Fibroblast of skin of right quadriceps (primary cell): ENCODE results near the gene RASSF9.

Experiments used
- DNase-seq: peaks from one replicate; pipeline ENCODE4 v3.0.0-alpha.2; 2013

Gene RASSF9

DNA sequence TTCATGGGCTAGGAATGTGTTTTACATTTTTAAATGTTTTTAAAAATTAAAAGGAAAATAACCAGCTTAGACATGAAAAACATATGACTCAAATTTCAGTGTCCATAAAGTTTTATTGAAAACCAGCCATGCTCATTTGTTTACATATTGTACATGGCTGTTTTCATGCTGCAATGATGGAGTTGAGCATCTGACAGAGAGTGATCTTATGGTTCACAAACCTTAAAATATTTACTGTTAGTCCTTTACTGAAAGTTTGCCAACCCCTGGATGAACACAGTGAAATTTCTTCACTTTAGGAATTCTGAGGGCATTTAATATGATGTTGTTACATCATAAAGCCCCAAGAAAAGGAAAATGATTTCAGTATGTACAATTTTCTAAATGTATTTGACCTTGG lies 16.1 kb downstream of the RASSF9 start:
- peak; percentile 32 for DNase-seq

DNA sequence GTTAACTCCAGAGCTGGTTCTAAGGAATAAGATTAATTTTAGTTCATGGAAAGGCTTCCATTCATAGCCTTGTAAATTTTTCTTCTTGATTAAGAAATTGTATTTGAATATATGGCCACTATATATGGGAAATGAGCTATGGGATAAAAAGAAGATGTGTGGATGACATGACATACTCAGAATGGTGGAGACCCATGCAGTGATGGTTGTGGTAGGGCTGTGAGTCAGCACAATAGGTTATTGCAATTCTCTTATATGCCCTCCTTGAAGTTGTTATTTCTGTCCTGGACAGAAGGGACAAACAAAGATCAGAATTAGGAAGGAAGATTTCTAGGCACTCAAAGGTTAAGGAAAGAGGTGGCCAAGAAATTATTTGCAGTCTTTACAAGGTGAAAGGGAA lies 21.5 kb downstream of the RASSF9 start:
- DNase-seq, result peak; percentile 18

DNA sequence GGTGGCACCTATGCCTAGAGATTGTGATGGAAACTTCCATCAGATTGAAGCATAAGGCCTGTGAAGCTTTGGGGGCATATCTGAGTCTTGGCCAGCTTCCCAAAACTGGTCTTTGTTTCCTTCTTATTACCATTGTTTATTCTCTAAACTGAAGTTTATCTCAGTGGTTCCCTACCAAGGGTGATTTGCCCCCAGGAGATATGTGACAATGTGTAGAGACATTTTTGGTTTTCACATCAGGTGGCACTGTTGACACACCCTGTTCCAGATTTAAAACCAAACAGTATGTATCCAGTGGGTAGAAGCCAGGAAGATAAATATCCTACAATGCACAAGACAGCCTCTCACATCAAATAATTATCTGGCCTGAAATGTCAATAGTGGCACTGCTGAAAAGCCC lies 22.1 kb downstream of the RASSF9 start:
- no peak for DNase-seq

DNA sequence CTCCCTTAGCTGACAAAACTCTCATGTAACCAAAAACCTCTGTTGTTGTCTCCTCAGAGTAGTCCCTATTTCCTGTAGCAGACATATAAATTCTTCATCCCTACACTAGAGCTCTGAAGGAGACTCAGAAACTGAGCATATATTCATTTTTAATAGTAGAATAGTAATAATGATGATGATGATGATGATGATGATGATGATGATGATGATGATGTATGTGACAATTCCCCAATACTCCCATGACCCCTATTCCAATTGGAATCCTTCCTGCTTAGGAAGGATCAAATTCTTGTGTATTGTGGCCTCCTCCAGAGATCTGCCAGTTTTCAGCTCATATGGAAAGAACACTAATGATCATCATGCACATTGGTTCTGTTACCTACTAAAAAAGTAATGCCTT lies 26.7 kb downstream of the RASSF9 start:
- DNase-seq, result no peak

DNA sequence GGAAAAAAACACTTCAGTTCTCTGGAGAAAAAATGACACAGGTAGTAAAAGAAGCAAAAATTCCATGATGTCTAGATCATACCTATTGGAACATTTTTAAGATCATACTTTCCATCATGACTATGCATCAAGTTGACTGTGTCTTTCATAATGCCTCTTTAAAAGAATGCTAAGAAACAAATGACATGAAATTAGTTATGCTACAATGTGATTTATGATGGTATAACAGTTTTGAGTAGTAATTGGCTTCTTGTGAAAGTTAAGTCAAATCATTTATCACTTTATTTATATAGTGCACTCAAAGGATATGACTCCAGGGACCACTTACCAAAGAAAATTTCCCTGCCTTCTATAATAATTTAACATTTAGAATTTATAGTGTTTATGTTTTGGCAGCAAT lies 28.5 kb downstream of the RASSF9 start:
- DNase-seq, result peak; percentile 20

DNA sequence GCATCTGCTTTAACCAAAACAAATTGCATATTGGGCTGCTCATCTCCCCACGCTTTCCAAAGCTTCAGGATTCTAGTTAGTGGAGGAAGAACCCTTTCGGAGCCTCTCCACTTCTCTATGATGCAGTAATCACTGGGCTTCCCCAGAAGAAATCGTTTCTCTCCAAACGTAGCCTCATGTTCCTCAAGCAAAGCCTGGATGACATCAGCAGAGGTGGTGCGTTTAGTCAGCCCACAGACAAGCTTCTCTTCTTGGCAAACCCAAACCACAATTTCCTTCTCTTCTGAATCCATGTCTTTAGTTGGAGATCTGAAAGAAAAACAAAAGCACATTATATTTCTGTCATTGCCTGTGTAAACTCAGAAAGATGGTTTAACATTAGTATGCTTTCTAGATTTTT lies 30.6 kb downstream of the RASSF9 start:
- DNase-seq, result no peak

DNA sequence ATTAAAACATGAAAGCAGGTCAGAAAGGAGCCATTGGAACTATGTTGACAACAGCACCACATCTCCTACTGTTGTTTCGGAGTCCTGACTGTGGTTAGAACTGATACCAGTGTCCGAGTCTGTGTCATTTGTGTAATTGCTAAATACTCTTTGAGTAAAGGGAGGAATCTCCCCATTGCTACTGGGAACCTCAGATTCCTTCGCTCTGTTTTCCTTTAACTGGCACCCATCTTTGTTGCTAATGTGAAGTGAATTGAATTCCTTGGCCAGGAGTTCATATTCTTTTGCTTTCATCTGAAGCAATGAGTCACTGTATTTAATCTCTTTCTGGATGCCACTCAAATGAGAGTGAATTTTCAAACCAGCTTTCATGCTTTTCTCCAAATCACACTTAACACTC lies 31.5 kb downstream of the RASSF9 start:
- DNase-seq, result peak; percentile 52

DNA sequence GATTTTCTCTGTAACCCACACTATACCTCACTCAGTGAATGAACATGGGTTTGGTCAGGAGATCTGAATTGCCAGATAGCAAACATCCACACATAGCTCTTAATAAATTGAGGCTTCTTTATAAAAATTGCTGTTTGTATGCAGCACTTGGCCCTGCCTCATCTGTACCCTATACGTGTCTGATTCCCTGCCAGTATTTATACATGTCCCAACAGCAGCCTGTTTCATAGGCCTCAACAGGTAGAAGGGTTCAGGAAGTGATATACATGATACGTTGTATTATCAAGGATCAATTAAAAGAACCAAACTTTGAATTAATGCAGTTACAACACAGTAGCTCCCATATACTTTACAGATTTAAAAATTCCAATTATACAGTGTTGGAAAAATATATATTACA lies 32.3 kb downstream of the RASSF9 start:
- no peak for DNase-seq

DNA sequence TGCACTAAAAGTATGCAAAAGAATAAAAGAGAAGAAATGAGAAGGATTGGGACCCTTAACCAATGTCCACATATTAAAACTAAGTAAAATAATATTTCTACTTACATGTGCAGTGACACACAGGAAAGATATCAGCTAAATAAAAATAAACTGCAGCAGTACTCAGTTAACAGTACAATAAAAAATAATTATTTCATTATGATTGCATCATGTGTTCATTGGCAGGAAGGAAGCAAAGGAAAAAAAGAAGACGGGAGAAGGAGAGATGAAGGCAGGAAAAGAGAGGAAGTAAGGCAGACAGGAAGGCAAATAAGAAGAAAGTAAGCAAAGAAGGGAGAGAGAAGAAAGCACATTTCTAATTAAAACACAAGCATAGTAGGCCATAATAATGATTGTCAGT lies 33.0 kb downstream of the RASSF9 start:
- DNase-seq, result peak; percentile 41

DNA sequence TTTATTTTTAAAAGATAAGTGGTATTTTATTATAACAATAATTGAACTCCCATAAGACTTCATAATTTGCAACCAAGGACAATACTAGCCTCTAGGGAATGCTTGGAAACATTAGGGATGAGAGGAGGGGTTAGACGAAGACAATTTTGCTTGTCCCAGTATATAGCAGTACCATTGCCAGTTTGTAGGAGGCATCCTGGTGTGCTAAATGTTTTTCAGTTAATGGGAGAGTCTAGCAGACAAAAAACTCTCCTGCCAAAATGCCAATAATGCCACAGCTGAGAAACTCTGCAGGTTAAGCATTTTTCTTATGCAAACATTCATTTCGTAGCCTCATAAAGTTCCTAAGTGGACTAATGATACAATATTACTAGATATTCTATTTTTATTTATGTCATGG lies 38.1 kb downstream of the RASSF9 start:
- no peak for DNase-seq

DNA sequence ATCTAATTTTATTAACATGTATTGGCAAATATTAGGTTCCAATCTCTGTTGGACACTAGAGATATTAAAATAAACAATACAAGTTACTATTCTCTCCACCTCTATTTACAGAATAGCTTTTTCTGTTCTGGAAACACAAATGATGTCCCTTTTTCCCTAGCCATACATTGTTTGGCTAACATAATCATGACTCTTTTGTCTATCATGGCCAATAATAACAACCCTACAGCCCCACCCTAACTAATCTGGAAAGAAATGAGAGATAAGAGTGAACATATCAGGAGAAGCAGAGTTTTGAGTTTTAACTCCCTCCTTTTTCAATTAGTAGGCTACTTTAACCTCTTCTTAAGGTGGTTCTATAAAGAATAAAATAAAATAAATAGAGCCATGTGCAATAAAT lies 40.2 kb downstream of the RASSF9 start:
- no peak for DNase-seq

DNA sequence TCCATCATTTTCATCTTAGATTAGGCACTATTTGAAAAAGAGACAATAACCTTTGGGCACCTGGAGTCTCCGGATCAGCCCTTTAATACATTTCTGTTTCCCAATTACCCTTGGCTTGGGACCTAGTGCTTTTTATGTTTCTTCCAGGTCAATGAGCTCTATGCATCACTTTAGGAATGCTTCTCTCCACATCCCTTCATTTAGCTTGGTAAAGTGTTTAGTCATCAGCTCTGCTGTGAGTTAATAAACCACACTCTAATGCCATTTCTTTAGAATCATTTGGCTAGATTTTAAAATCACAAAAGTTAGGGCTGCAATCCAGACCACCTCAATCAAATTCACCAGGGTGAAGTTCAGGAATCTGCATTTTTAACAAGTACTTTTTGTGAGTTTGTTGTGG lies 41.7 kb downstream of the RASSF9 start:
- peak; percentile 62 for DNase-seq

DNA sequence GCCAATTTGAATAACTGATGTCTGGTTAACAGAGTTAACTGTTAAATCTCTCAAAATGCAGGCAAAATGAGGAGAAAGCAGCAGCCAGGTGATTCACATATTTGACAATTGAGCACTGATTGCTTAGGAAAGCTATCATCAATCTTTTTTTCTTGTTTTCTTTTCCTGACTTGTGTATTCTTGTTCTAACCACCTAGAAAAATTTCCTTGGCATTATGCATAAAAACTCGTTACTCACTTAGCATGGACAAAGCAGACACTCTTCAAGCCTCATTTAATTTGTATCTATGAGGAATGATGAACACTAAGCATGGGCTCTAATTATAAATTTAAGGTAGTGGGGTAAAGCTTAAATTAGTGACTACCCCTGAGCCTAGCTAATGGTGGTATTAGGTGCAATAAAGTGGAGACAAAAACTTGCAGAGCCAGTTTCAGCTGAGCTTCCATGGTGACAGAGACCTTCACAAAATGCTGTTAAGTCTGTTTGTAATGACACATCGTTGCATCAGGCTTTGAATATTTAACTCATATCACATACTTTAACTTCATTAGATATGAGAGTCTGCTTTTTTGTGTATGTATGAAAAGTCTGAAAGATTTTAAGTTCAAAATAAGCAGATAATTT lies 52.0 kb downstream of the RASSF9 start:
- DNase-seq, result peak; percentile 16

DNA sequence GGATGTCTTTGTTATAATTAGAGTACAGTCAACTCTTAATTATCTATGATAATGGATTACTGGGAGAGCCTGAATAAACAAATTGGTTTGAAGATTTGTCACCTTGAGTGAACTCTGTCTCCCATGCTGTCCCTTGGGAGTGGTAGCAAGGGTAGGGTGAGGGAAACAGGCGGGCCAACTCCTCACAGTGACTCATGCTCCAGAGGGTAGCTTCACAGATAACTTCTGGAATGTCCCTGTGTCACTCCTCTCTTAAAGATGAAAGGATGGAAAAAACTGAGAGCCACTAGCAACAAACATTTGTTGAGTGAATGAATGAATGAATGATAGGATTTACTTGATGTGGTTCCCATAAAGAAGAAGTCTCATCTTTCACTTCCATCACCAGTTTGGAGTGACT lies 53.5 kb downstream of the RASSF9 start:
- DNase-seq, result no peak

DNA sequence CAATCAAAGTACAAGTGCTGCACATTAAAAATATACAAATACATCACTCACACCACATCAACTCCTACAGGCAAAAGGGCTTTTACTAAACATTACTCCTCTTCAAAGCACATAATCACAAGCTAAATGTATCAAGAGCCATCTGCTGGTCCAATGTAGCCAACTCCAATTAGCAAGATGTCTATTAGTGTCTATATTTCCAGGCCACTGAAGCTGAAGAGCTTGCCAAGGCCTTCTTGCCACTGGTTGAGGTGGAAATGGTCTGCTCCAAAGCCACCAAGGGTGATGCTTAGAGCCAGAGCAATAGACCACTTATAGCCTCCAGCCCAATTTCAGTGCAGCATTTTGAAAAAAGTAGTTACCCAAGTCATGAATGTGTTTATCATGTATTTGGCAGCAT lies 54.4 kb downstream of the RASSF9 start:
- no peak for DNase-seq

DNA sequence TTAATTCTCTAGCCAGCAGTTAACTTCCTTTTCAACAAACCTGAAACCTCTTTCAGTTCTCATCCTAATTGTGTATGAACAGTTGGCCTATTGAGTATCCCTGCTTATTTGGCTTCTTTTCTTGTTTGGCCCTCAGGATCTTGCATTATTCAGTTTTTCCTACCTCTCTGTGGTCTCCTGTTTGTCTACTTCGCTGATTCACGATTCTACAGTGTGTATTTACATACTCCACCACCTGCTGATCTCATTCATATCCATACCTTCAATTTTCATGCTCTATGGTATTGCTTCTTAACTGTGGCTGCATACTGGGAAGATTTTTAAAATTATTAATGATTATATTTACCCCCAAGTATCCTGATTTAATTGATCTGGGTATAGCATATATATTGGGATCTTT lies 56.4 kb downstream of the RASSF9 start:
- no peak for DNase-seq

DNA sequence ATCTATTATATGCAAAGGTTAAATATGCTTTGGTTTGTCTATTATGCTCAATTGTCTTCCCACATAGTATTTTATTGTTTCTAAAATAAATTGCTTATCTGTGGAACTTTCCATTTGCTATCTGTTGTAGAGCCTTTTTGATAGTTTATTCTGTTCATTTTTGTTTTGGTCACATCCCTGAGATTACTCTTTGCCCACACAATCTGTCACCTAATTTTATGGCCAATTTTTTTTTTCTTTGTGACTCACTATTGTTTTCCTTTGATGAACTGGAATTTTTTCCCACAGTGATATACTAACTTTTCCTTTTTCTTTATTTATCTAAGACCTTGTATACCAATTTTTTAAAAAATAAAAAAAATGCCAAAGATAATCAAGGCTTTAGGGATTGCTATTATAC lies 61.1 kb downstream of the RASSF9 start:
- DNase-seq, result no peak

DNA sequence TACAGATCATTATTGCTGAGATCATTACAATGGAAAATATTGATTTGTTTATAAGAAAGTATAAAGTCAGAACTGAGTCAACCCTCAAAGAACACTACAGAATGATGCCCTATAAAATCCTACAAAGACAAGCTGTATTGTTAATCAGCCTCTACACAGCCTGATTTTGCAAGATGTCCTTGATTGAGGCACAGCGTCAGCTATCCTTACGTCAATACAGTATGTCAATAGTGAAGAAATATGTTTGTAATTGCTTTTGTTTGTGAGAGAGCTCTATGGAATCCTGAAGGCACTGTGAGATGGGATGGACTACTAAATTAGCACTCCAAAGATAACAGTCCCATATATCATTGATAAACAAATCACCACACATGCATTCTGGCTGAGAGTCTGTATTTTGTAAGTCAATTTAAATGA lies 70.7 kb downstream of the RASSF9 start:
- no peak for DNase-seq

DNA sequence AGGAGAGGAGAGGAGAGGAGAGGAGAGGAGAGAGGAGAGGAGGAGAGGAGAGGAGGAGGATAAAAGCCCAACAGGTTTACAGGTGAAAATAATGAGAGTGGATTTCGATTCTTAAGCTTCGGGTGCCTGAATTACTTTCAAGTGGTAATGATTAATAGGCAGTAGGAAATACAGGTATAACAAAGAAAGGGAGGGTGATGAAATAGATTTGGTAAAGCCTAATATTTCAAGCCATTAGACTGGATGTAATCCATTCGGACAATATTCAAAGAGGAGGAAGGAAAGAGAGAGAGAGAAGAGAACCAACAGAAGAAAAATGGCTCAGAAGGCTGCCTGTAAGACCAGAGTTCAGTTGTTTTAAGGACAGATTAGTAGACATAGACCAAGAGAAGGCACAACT lies 76.6 kb downstream of the RASSF9 start:
- no peak for DNase-seq

DNA sequence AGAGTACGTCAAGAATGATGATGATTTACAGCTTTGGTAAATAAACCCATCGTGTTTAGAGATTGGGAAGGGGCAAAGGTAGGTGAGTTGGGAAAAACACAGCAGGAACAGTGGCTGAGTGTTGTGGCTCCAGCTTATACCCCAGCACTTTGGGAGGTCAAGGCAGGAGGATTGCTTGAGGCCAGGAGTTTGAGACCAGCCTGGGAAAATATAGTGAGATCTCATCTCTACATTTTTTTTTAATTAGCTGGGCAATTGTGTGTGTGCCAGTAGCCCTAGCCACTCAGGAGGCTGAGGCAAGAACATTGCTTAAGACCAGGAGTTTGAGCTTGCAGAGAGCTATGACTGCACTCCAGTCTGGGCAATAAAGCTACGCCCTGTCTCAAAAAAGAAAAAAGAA lies 77.1 kb downstream of the RASSF9 start:
- no peak for DNase-seq

DNA sequence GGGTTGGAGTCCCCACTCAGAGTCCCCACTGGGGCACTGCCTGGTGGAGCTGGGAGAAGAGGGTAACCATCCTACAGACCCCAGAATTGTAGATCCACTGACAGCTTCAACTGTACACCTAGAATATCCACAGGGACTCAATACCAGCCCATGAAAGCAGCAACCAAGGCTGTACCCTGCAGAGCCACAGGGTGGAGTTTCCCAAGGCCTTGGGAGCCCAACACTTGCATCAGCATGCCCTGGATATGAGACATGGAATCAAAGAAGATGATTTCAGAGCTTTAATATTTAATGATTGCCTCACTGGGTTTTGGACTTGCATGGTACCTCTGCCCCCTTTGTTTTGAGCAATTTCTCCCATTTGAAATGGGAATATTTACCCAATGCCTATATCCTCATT lies 80.4 kb downstream of the RASSF9 start:
- DNase-seq, result no peak
